ENCODE results near the gene CXCL12. TPM values are rescaled to one million over a fixed set of nuclear protein-coding genes. Genes with fewer than 3 reads are reported as not detected.
A peak's percentile ranks its signal among the peaks of the same experiment; 100 is the strongest.

CXCL12 gene
- 10 to 100 TPM; 72.1 to 91.4 TPM for total RNA-seq
- polyA plus RNA-seq: 10 to 100 TPM; 23.7 to 31.5 TPM
- long read RNA-seq, donor 1, transcript CXCL12-207 (2 exons, 596 nt): minor isoform, 9 of 182 reads
- long read RNA-seq, donor 1, transcript CXCL12-203 (4 exons, 3,532 nt): minor isoform, 24 of 182 reads
- long read RNA-seq, donor 1, transcript CXCL12-201 (3 exons, 1,857 nt): major isoform, 138 of 182 reads
- long read RNA-seq, donor 1, partial matches to known transcripts: 8 of 182 reads
- long read RNA-seq, donor 1, other reads (novel, unspliced or antisense): 0 of 182 reads
- long read RNA-seq, donor 2, transcript CXCL12-203 (4 exons, 3,532 nt): minor isoform, 6 of 67 reads
- long read RNA-seq, donor 2, transcript CXCL12-201 (3 exons, 1,857 nt): major isoform, 54 of 67 reads
- long read RNA-seq, donor 2, transcript CXCL12-207 (2 exons, 596 nt): minor isoform, 5 of 67 reads
- long read RNA-seq, donor 2, partial matches to known transcripts: 0 of 67 reads
- long read RNA-seq, donor 2, other reads (novel, unspliced or antisense): 0 of 67 reads
- long read RNA-seq, donor 3, transcript CXCL12-201 (3 exons, 1,857 nt): major isoform, 75 of 91 reads
- long read RNA-seq, donor 3, transcript CXCL12-203 (4 exons, 3,532 nt): minor isoform, 8 of 91 reads
- long read RNA-seq, donor 3, partial matches to known transcripts: 0 of 91 reads
- long read RNA-seq, donor 3, other reads (novel, unspliced or antisense): 0 of 91 reads
- long read RNA-seq, donor 4, transcript CXCL12-201 (3 exons, 1,857 nt): major isoform, 52 of 69 reads
- long read RNA-seq, donor 4, transcript CXCL12-203 (4 exons, 3,532 nt): minor isoform, 8 of 69 reads
- long read RNA-seq, donor 4, transcript CXCL12-207 (2 exons, 596 nt): minor isoform, 5 of 69 reads
- long read RNA-seq, donor 4, partial matches to known transcripts: 0 of 69 reads
- long read RNA-seq, donor 4, other reads (novel, unspliced or antisense): 0 of 69 reads
- long read RNA-seq, donor 5, transcript CXCL12-203 (4 exons, 3,532 nt): minor isoform, 25 of 216 reads
- long read RNA-seq, donor 5, transcript CXCL12-201 (3 exons, 1,857 nt): major isoform, 166 of 216 reads
- long read RNA-seq, donor 5, transcript CXCL12-202 (4 exons, 470 nt): minor isoform, 7 of 216 reads
- long read RNA-seq, donor 5, transcript CXCL12-207 (2 exons, 596 nt): minor isoform, 9 of 216 reads
- long read RNA-seq, donor 5, partial matches to known transcripts: 0 of 216 reads
- long read RNA-seq, donor 5, other reads (novel, unspliced or antisense): 8 of 216 reads

DNA sequence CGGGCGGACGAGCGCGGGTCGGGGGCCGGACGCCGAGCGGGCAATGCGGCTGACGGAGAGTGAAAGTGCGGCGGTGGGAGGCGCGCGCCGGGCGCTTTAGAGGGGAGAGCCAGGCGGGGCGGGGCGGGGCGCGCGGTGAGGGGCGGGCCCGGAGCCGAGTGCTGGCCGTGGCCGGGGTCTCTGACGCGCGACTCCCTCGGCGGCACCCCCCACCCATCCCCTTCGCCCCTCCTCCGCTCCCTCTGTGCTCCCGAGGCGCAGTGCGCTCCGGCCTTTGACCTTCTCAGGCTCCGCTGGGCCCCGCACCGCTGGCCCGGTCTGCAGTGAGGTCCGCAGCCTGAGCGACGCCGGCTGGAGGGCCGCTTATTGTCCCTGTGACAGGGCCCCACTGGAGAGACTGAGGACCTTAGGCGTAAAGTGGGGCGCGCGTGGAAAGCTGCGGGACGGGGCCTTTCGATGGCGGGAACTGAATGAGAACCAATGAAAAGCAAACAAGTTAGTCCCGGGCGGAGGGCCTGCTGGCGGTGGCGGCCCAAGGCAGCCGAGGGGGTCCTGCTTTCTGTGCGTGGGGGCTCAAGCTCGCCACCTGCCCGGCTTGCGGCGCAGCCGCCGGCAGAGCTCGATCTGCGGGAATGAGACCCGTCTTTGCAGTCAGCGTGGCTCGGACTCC lies at the start of gene CXCL12:
CXCL12 (minus strand) TSS at position 72 of the 670 bp plus-strand sequence. CDS start 92 bp downstream, outside the sequence.
- Histone ChIP-seq H3K27ac (ENCODE audit: low read depth in 1 of 2, low read length in 1 of 2) (peak within 1 kb of the TSS; percentile 6 to 54), H3K27me3 (ENCODE audit: control insufficient read depth in 3 of 3, insufficient read depth in 3 of 3, low read length in 2 of 3) (peaks cover 0 to 13% (median 10%) of the 10 kb centered on the region in 3 donors), H3K4me3 (peak within 1 kb of the TSS; percentile 59), H3K9ac (ENCODE audit: insufficient read depth in 1 of 2, low read length in 2 of 2) (no peak within 1 kb of the TSS), H3K36me3 (ENCODE audit: control insufficient read depth in 4 of 4, insufficient read depth in 4 of 4, low read length in 4 of 4) (peaks cover 0 to 5% (median 2%) of the 10 kb centered on the region in 4 donors), H3K4me1 (ENCODE audit: control insufficient read depth in 5 of 5, insufficient read depth in 5 of 5, low read length in 5 of 5) (peaks cover 0 to 32% (median 13%) of the 10 kb centered on the region in 5 donors), H3K9me3 (ENCODE audit: control insufficient read depth in 4 of 4, insufficient read depth in 3 of 4, low read length in 3 of 4) (peaks cover 0 to 6% (median 0%) of the 10 kb centered on the region in 4 donors)
- WGBS, 2 donors: 3 to 4% methylated on average over 55 to 75 of the region's 75 CpGs
- TF ChIP-seq, protein P1, sequence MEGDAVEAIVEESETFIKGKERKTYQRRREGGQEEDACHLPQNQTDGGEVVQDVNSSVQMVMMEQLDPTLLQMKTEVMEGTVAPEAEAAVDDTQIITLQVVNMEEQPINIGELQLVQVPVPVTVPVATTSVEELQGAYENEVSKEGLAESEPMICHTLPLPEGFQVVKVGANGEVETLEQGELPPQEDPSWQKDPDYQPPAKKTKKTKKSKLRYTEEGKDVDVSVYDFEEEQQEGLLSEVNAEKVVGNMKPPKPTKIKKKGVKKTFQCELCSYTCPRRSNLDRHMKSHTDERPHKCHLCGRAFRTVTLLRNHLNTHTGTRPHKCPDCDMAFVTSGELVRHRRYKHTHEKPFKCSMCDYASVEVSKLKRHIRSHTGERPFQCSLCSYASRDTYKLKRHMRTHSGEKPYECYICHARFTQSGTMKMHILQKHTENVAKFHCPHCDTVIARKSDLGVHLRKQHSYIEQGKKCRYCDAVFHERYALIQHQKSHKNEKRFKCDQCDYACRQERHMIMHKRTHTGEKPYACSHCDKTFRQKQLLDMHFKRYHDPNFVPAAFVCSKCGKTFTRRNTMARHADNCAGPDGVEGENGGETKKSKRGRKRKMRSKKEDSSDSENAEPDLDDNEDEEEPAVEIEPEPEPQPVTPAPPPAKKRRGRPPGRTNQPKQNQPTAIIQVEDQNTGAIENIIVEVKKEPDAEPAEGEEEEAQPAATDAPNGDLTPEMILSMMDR (IDR thresholded peaks at IDR 0.05; ENCODE audit: control extremely low read depth, extremely low read depth): no peak
- DNase-seq: peak; percentile 69 to 78 (median 72)
- peak; percentile 41 for ATAC-seq (ENCODE audit: insufficient read depth, low FRiP score)

DNA sequence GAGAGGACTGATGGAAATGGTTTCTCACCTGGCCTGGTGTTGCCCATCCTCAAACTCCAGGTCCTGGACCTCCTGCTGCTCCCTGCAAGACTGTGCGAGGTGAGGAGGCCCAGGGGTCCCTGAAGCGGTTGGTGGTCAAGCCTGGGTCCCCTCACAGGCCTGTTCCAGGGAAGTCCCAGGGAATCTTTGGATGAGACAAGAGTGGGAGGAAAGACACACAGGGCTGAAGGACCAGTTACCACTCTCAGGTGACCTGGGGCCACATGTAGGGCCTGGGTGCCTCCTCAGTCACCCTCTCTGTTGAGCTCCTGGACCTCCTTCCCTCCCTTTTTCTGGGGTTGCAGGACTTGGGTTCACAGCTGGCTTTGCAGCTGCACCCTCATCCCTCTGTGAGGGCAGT lies 42.6 kb upstream of the CXCL12 start:
- 90 to 98% methylated on average over 2 of the region's 2 CpGs for WGBS, 2 donors
- no peak overlapping the region for H3K4me3 ChIP-seq
- no peak overlapping the region for H3K27ac ChIP-seq (ENCODE audit: low read depth in 1 of 2, low read length in 1 of 2)
- no peaks in the 10 kb centered on the region for H3K36me3 ChIP-seq (ENCODE audit: control insufficient read depth in 4 of 4, insufficient read depth in 4 of 4, low read length in 4 of 4)
- H3K9me3 ChIP-seq (ENCODE audit: control insufficient read depth in 4 of 4, insufficient read depth in 3 of 4, low read length in 3 of 4): no peaks in the 10 kb centered on the region
- TF ChIP-seq, protein P1 (IDR thresholded peaks at IDR 0.05; ENCODE audit: control extremely low read depth, extremely low read depth): no peak
- DNase-seq (no peak), ATAC-seq (ENCODE audit: insufficient read depth, low FRiP score) (no peak)
- H3K27me3 ChIP-seq (ENCODE audit: control insufficient read depth in 3 of 3, insufficient read depth in 3 of 3, low read length in 2 of 3): no peaks in the 10 kb centered on the region
- H3K9ac ChIP-seq (ENCODE audit: insufficient read depth in 1 of 2, low read length in 2 of 2): no peak overlapping the region
- H3K4me1 ChIP-seq (ENCODE audit: control insufficient read depth in 5 of 5, insufficient read depth in 5 of 5, low read length in 5 of 5): peaks cover 0 to 45% (median 8%) of the 10 kb centered on the region in 5 donors

DNA sequence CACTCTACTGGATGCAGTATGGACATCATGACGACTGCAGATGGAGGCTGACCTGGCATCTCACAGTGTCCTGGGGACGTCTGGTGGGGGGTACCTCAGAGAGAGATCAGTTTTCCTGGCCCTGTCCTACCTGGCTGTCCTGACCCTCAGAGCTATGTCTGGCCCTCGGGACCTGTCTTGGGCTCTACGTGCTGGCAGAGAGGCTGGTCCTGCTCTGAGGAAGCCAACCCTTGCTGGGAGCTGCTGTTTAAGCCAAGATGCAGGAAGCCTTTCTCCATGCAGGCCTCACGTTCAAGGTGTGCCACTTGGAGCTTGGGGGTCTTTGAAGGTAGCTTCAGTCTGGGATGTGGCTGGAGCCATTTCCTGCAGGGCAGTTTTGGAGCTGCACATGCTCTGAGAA lies 42.1 kb upstream of the CXCL12 start:
- TF ChIP-seq, protein P1 (IDR thresholded peaks at IDR 0.05; ENCODE audit: control extremely low read depth, extremely low read depth): no peak
- 72 to 86% methylated on average over 5 of the region's 5 CpGs for WGBS, 2 donors
- H3K9me3 ChIP-seq (ENCODE audit: control insufficient read depth in 4 of 4, insufficient read depth in 3 of 4, low read length in 3 of 4): no peaks in the 10 kb centered on the region
- no peak overlapping the region for H3K27ac ChIP-seq (ENCODE audit: low read depth in 1 of 2, low read length in 1 of 2)
- DNase-seq (no peak), ATAC-seq (ENCODE audit: insufficient read depth, low FRiP score) (no peak)
- peaks cover 0 to 45% (median 8%) of the 10 kb centered on the region in 5 donors for H3K4me1 ChIP-seq (ENCODE audit: control insufficient read depth in 5 of 5, insufficient read depth in 5 of 5, low read length in 5 of 5)
- no peaks in the 10 kb centered on the region for H3K27me3 ChIP-seq (ENCODE audit: control insufficient read depth in 3 of 3, insufficient read depth in 3 of 3, low read length in 2 of 3)
- H3K4me3 ChIP-seq: no peak overlapping the region
- no peak overlapping the region for H3K9ac ChIP-seq (ENCODE audit: insufficient read depth in 1 of 2, low read length in 2 of 2)
- no peaks in the 10 kb centered on the region for H3K36me3 ChIP-seq (ENCODE audit: control insufficient read depth in 4 of 4, insufficient read depth in 4 of 4, low read length in 4 of 4)

All from lung (tissue), 16 donors.